Measurements from ENCODE around the gene GSE1. TPM values are rescaled to one million over a fixed set of nuclear protein-coding genes. Genes with fewer than 3 reads are reported as not detected.

The GSE1 gene
- total RNA-seq, 1 experiment from 2014 or later: 38.4 TPM

GRCh38 chr16:85724936-85725335, 111.8 kb downstream of the GSE1 start:
- H3K27ac ChIP-seq (ENCODE audit: low read length): no peak overlapping the region
- H3K27me3 ChIP-seq (ENCODE audit: low read length): no peaks in the 10 kb centered on the region
- POLR2A ChIA-PET (ENCODE audit: unreplicated experiment): no interaction called here
- H3F3A ChIP-seq (ENCODE audit: low read length, unreplicated experiment): no peaks in the 10 kb centered on the region
- no peak overlapping the region for H3K4me3 ChIP-seq (ENCODE audit: low read length)
- peaks cover 1% of the 10 kb centered on the region; the same call in 1 of the 2 replicates for H3K4me1 ChIP-seq (ENCODE audit: insufficient read depth, low read length)
- no peaks in the 10 kb centered on the region for H3K36me3 ChIP-seq (ENCODE audit: low read depth, low read length)
- ATAC-seq (no peak), DNase-seq (no peak)
- intact Hi-C loops (cut with micrococcal nuclease): no loop called here
- H3K79me2 ChIP-seq (ENCODE audit: low read length): peaks cover 4% of the 10 kb centered on the region; the same call in 1 of the 2 replicates
- no peaks in the 10 kb centered on the region for H3K9me3 ChIP-seq (ENCODE audit: low read length)
- CTCF ChIA-PET: no interaction called here
- no peak overlapping the region for H3K9ac ChIP-seq (ENCODE audit: low read length)
- no TSS peak for BruUV-seq (replicated peaks)
- H3K9me2 ChIP-seq (replicated peaks; ENCODE audit: low read length): no peaks in the 10 kb centered on the region
- H4K20me1 ChIP-seq (ENCODE audit: low read length): no peaks in the 10 kb centered on the region
- no peak overlapping the region for H2AFZ ChIP-seq (ENCODE audit: low read length)
- TF ChIP-seq CTCF (conservative IDR thresholded peaks at IDR 0.05; ENCODE audit: low read depth, low read length) (no peak), EZH2phosphoT487 (IDR thresholded peaks at IDR 0.05; ENCODE audit: borderline replicate concordance, low read length) (no peak), EZH2 (IDR thresholded peaks at IDR 0.05; ENCODE audit: low read length, unreplicated experiment) (no peak)
- H3K4me2 ChIP-seq (ENCODE audit: low read length): no peak overlapping the region

Other genes with a start within 250 kb of the GSE1 start
- 24.8 and 28.7 TPM in 2 replicates for gene GINS2, start 75.6 kb downstream of the GSE1 start, total RNA-seq (2014; rRNA removed)
- 64.6 and 71.0 TPM in 2 replicates for gene C16orf74, start 137.8 kb downstream of the GSE1 start, total RNA-seq (2014; rRNA removed)
- 42.6 and 46.1 TPM in 2 replicates for gene EMC8, start 186.2 kb downstream of the GSE1 start, total RNA-seq (2014; rRNA removed)
- 539 and 598 TPM in 2 replicates for gene COX4I1, start 186.4 kb downstream of the GSE1 start, total RNA-seq (2014; rRNA removed)

All from PC-3 (cell line).